ENCODE measurements around the gene MS4A5.
"Not testable (repeated sequence)": the region's sequence is repeated elsewhere in the genome, so short reads cannot be mapped to it uniquely, and the experiment has no call there.

MS4A5 gene

DNA sequence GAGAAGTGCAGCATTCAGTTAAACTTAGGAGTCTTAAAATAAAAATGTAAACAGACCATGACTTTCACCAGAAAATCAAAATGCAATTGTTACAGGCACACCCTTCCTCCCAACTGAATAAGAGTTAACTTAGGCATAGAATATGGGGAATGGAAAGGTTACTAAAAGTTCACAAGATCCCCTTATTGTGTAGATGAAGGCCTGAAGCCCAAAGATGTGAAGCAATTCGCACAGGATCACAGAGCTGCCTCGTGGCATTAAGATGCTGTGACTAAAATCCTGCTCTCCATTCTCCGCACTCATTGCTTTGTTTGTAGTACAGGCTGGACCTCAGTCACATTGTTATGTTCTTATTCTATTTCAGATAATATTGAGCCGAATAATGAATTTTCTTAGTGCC, 4.0 kb downstream of the MS4A5 start:
- Histone ChIP-seq H3K9me3 (ENCODE audit: control insufficient read depth, insufficient read depth, low read length) (no peaks in the 10 kb centered on the region), H3K27me3 (ENCODE audit: control insufficient read depth, insufficient read depth, low read length) (no peaks in the 10 kb centered on the region), H3K9ac (ENCODE audit: low read depth, low read length) (no peak overlapping the region), H3K4me3 (ENCODE audit: low read depth, low read length) (no peak overlapping the region), H3K4me1 (ENCODE audit: control insufficient read depth, insufficient read depth, low read length) (no peaks in the 10 kb centered on the region), H3K36me3 (ENCODE audit: control insufficient read depth, insufficient read depth, low read length) (no peaks in the 10 kb centered on the region)

- no peaks in the 10 kb centered on the region for H3K4me1 ChIP-seq (ENCODE audit: control insufficient read depth, insufficient read depth, low read length)
Measured at GRCh38 chr11:60447070-60447469, 17.7 kb downstream of the MS4A5 start.

GRCh38 chr11:60447846-60448245, 18.5 kb downstream of the MS4A5 start:
- no peak overlapping the region for H3K9ac ChIP-seq (ENCODE audit: low read depth, low read length)
- no peaks in the 10 kb centered on the region for H3K4me1 ChIP-seq (ENCODE audit: control insufficient read depth, insufficient read depth, low read length)
- no peaks in the 10 kb centered on the region for H3K36me3 ChIP-seq (ENCODE audit: control insufficient read depth, insufficient read depth, low read length)
- no peaks in the 10 kb centered on the region for H3K27me3 ChIP-seq (ENCODE audit: control insufficient read depth, insufficient read depth, low read length)
- no peaks in the 10 kb centered on the region for H3K9me3 ChIP-seq (ENCODE audit: control insufficient read depth, insufficient read depth, low read length)
- H3K4me3 ChIP-seq (ENCODE audit: low read depth, low read length), result no peak overlapping the region

More at GRCh38 chr11:60447070-60447469, 17.7 kb downstream of the MS4A5 start:
- H3K9ac ChIP-seq (ENCODE audit: low read depth, low read length), result no peak overlapping the region
- no peaks in the 10 kb centered on the region for H3K27me3 ChIP-seq (ENCODE audit: control insufficient read depth, insufficient read depth, low read length)
- H3K9me3 ChIP-seq (ENCODE audit: control insufficient read depth, insufficient read depth, low read length), result no peaks in the 10 kb centered on the region
- no peak overlapping the region for H3K4me3 ChIP-seq (ENCODE audit: low read depth, low read length)
- H3K36me3 ChIP-seq (ENCODE audit: control insufficient read depth, insufficient read depth, low read length), result no peaks in the 10 kb centered on the region

DNA sequence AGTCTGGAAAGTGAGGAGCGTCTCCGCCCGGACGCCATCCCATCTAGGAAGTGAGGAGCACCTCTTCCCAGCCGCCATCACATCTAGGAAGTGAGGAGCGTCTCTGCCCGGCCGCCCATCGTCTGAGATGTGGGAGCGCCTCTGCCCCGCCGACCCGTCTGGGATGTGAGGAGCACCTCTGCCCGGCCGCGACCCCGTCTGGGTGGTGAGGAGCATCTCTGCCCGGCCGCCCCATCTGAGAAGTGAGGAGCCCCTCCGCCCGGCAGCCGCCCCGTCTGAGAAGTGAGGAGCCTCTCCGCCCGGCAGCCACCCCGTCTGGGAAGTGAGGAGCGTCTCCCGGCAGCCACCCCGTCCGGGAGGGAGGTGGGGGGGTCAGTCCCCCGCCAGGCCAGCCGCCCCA, 21.8 kb downstream of the MS4A5 start:
- H3K27me3 ChIP-seq (ENCODE audit: control insufficient read depth, insufficient read depth, low read length); H3K9ac ChIP-seq (ENCODE audit: low read depth, low read length); H3K4me1 ChIP-seq (ENCODE audit: control insufficient read depth, insufficient read depth, low read length); H3K36me3 ChIP-seq (ENCODE audit: control insufficient read depth, insufficient read depth, low read length); H3K9me3 ChIP-seq (ENCODE audit: control insufficient read depth, insufficient read depth, low read length); H3K4me3 ChIP-seq (ENCODE audit: low read depth, low read length): not testable (repeated sequence)

- Histone ChIP-seq H3K9me3 (ENCODE audit: control insufficient read depth, insufficient read depth, low read length) (no peaks in the 10 kb centered on the region), H3K27me3 (ENCODE audit: control insufficient read depth, insufficient read depth, low read length) (no peaks in the 10 kb centered on the region), H3K4me3 (ENCODE audit: low read depth, low read length) (no peak overlapping the region), H3K36me3 (ENCODE audit: control insufficient read depth, insufficient read depth, low read length) (no peaks in the 10 kb centered on the region), H3K4me1 (ENCODE audit: control insufficient read depth, insufficient read depth, low read length) (no peaks in the 10 kb centered on the region), H3K9ac (ENCODE audit: low read depth, low read length) (no peak overlapping the region)
Measured at GRCh38 chr11:60454212-60454611, 24.8 kb downstream of the MS4A5 start.

- H3K9ac ChIP-seq (ENCODE audit: low read depth, low read length), result no peak within 1 kb of the TSS
- H3K4me1 ChIP-seq (ENCODE audit: control insufficient read depth, insufficient read depth, low read length), result no peaks in the 10 kb centered on the region
- H3K27me3 ChIP-seq (ENCODE audit: control insufficient read depth, insufficient read depth, low read length), result no peaks in the 10 kb centered on the region
- no peaks in the 10 kb centered on the region for H3K9me3 ChIP-seq (ENCODE audit: control insufficient read depth, insufficient read depth, low read length)
- no peaks in the 10 kb centered on the region for H3K36me3 ChIP-seq (ENCODE audit: control insufficient read depth, insufficient read depth, low read length)
- no peak within 1 kb of the TSS for H3K4me3 ChIP-seq (ENCODE audit: low read depth, low read length)
Measured at GRCh38 chr11:60455531-60456042, 26.2 kb downstream of the MS4A5 start, which contains the start of gene MS4A1. Gene MS4A1, plus strand, starts transcription at chr11:60455847. Its CDS starts 6,528 bp downstream, at chr11:60462375.

GRCh38 chr11:60457576-60457975, 28.2 kb downstream of the MS4A5 start:
- Histone ChIP-seq H3K36me3 (ENCODE audit: control insufficient read depth, insufficient read depth, low read length) (no peaks in the 10 kb centered on the region), H3K4me1 (ENCODE audit: control insufficient read depth, insufficient read depth, low read length) (no peaks in the 10 kb centered on the region), H3K9me3 (ENCODE audit: control insufficient read depth, insufficient read depth, low read length) (no peaks in the 10 kb centered on the region), H3K9ac (ENCODE audit: low read depth, low read length) (no peak overlapping the region), H3K4me3 (ENCODE audit: low read depth, low read length) (no peak overlapping the region), H3K27me3 (ENCODE audit: control insufficient read depth, insufficient read depth, low read length) (no peaks in the 10 kb centered on the region)

DNA sequence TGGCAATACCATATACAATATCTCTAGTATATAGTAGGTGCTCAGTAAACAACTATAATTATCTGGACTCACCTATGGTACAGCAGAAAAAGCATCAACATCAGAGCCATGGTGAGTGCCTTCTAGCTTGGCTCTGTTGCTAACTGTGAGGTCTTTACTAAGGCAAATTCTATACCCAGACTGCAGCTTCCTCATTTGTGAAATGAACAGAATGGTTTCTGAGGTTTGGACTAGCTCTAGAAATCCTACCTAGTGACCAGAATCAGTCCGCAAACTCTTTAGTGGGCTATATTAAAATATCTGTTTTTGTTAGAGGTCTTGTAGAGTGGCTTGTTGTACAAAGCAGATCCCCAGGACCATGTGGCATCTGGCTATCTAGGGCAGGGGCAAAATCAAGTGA, 30.0 kb downstream of the MS4A5 start:
- H3K4me3 ChIP-seq (ENCODE audit: low read depth, low read length), result no peak overlapping the region
- H3K27me3 ChIP-seq (ENCODE audit: control insufficient read depth, insufficient read depth, low read length), result no peaks in the 10 kb centered on the region
- no peaks in the 10 kb centered on the region for H3K9me3 ChIP-seq (ENCODE audit: control insufficient read depth, insufficient read depth, low read length)
- no peak overlapping the region for H3K9ac ChIP-seq (ENCODE audit: low read depth, low read length)
- H3K36me3 ChIP-seq (ENCODE audit: control insufficient read depth, insufficient read depth, low read length), result no peaks in the 10 kb centered on the region
- H3K4me1 ChIP-seq (ENCODE audit: control insufficient read depth, insufficient read depth, low read length), result no peaks in the 10 kb centered on the region

DNA sequence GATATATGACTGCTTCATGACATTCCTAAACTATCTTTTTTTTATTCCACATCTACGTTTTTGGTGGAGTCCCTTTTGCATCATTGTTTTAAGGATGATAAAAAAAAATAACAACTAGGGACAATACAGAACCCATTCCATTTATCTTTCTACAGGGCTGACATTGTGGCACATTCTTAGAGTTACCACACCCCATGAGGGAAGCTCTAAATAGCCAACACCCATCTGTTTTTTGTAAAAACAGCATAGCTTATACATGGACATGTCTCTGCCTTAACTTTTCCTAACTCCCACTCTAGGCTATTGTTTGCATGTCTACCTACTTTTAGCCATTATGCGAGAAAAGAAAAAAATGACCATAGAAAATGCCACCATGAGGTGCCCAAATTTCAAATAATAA, 39.5 kb downstream of the MS4A5 start:
- Histone ChIP-seq H3K36me3 (ENCODE audit: control insufficient read depth, insufficient read depth, low read length) (no peaks in the 10 kb centered on the region), H3K4me3 (ENCODE audit: low read depth, low read length) (no peak overlapping the region), H3K9me3 (ENCODE audit: control insufficient read depth, insufficient read depth, low read length) (no peaks in the 10 kb centered on the region), H3K9ac (ENCODE audit: low read depth, low read length) (no peak overlapping the region), H3K4me1 (ENCODE audit: control insufficient read depth, insufficient read depth, low read length) (no peaks in the 10 kb centered on the region), H3K27me3 (ENCODE audit: control insufficient read depth, insufficient read depth, low read length) (no peaks in the 10 kb centered on the region)

- Histone ChIP-seq H3K27me3 (ENCODE audit: control insufficient read depth, insufficient read depth, low read length) (no peaks in the 10 kb centered on the region), H3K9ac (ENCODE audit: low read depth, low read length) (no peak overlapping the region), H3K4me1 (ENCODE audit: control insufficient read depth, insufficient read depth, low read length) (no peaks in the 10 kb centered on the region), H3K36me3 (ENCODE audit: control insufficient read depth, insufficient read depth, low read length) (no peaks in the 10 kb centered on the region), H3K9me3 (ENCODE audit: control insufficient read depth, insufficient read depth, low read length) (no peaks in the 10 kb centered on the region), H3K4me3 (ENCODE audit: low read depth, low read length) (no peak overlapping the region)
Measured at GRCh38 chr11:60469723-60470122, 40.4 kb downstream of the MS4A5 start.

DNA sequence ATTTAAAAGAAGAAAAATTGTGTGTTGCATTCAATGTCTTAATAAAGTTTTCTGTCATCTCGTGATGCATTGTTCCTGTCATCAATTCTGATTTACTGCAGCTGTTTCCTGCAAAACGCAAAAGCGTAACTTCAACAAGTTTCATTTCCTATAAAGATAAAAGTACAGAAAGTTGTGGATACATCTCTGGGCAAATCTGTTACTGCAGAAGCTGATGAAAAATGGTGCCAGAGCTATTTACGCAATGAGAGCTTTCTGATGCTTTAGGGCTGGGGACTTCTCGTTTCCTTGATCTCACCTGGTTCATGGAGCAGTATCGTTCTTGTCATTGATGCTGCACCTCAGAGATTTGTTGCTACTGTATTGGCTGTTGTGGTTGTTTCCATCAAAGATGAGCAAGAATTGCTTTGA, 47.7 kb downstream of the MS4A5 start:
- H3K9me3 ChIP-seq (ENCODE audit: control insufficient read depth, insufficient read depth, low read length), result no peaks in the 10 kb centered on the region
- H3K36me3 ChIP-seq (ENCODE audit: control insufficient read depth, insufficient read depth, low read length), result no peaks in the 10 kb centered on the region
- no peak overlapping the region for H3K4me3 ChIP-seq (ENCODE audit: low read depth, low read length)
- H3K4me1 ChIP-seq (ENCODE audit: control insufficient read depth, insufficient read depth, low read length), result no peaks in the 10 kb centered on the region
- no peak overlapping the region for H3K9ac ChIP-seq (ENCODE audit: low read depth, low read length)
- H3K27me3 ChIP-seq (ENCODE audit: control insufficient read depth, insufficient read depth, low read length), result no peaks in the 10 kb centered on the region

- Histone ChIP-seq H3K4me3 (ENCODE audit: low read depth, low read length) (no peak overlapping the region), H3K4me1 (ENCODE audit: control insufficient read depth, insufficient read depth, low read length) (no peaks in the 10 kb centered on the region)
Measured at GRCh38 chr11:60482361-60482760, 53.0 kb downstream of the MS4A5 start.

More at GRCh38 chr11:60482361-60482760, 53.0 kb downstream of the MS4A5 start:
- no peaks in the 10 kb centered on the region for H3K27me3 ChIP-seq (ENCODE audit: control insufficient read depth, insufficient read depth, low read length)
- H3K9ac ChIP-seq (ENCODE audit: low read depth, low read length), result no peak overlapping the region
- H3K36me3 ChIP-seq (ENCODE audit: control insufficient read depth, insufficient read depth, low read length), result no peaks in the 10 kb centered on the region
- H3K9me3 ChIP-seq (ENCODE audit: control insufficient read depth, insufficient read depth, low read length), result no peaks in the 10 kb centered on the region

All from iPS-15b (cell line).